GM06990 (cell line): Measurements from ENCODE around the gene ACSBG1.

ENCODE experiments used
- DNase-seq: peaks from one replicate; pipeline ENCODE4 v3.0.0-alpha.2; 2011; ENCODE audit not compliant: insufficient read length; ENCODE audit errors: extremely low read depth
- H3K27me3 ChIP-seq: replicated peaks from 2 replicates; pipeline ENCODE4 v1.6.0; 2011; ENCODE audit warnings: low read length; ENCODE audit not compliant: control insufficient read depth, insufficient read depth
- H3K36me3 ChIP-seq: 2 replicates; pipeline ENCODE4 v1.5.1; 2011; ENCODE audit warnings: low read length; ENCODE audit not compliant: control insufficient read depth, insufficient read depth
- H3K4me3 ChIP-seq: replicated peaks from 2 replicates; pipeline ENCODE4 v1.5.1; 2011; ENCODE audit warnings: low read depth, mild to moderate bottlenecking, control low read depth, low read length
- TF ChIP-seq, protein P1 (sequence below): IDR thresholded peaks from 2 replicates; pipeline ENCODE4 v1.5.1; 2011; ENCODE audit warnings: low read length, control low read depth, mild to moderate bottlenecking, inconsistent platforms; ENCODE audit not compliant: insufficient read depth, poor library complexity, severe bottlenecking

The ACSBG1 gene

DNA sequence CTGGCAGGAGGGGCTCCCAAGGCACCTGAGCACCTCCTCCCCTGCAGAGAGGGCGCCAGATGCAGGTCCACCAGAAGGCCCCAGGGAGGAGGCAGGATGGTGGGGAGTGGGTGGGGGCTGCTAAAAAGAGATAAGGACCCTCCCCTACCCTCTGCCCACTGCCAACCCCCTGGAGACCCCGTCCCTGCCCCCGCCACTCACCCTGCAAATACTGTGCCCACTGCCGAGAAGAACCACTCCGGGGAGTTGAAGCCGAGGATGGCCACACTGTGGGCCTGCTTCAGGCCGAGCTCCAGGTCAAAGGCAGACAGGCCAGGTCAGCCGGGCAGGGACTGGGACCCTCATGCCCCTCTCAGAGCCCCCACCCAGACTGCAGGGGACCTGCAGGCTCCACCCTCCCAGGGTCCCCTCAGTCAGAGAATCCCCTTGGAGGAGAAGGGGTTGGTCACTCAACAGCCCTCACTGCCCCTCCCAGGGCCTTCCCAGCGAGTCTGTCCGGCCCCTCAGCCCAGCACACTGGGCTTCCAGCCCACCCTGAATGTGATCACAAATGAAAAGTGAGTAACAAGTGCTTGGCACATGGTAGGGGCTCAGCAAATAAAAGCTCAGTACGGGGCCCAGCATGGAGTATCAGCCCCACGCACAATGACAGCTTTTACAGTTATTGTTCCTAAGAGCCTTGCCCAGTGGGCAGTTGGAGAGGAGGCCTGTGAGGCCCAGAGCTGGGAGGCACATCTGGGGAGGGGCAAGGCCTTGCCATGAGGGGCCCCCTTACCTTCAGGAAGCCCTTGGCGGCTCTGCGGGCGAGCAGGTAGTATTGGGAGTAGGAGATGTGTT lies 40.4 kb downstream of the ACSBG1 start:
- Histone ChIP-seq H3K4me3 (no peak overlapping the region), H3K36me3 (no peaks in the 10 kb centered on the region), H3K27me3 (no peaks in the 10 kb centered on the region)
- TF ChIP-seq, protein P1, sequence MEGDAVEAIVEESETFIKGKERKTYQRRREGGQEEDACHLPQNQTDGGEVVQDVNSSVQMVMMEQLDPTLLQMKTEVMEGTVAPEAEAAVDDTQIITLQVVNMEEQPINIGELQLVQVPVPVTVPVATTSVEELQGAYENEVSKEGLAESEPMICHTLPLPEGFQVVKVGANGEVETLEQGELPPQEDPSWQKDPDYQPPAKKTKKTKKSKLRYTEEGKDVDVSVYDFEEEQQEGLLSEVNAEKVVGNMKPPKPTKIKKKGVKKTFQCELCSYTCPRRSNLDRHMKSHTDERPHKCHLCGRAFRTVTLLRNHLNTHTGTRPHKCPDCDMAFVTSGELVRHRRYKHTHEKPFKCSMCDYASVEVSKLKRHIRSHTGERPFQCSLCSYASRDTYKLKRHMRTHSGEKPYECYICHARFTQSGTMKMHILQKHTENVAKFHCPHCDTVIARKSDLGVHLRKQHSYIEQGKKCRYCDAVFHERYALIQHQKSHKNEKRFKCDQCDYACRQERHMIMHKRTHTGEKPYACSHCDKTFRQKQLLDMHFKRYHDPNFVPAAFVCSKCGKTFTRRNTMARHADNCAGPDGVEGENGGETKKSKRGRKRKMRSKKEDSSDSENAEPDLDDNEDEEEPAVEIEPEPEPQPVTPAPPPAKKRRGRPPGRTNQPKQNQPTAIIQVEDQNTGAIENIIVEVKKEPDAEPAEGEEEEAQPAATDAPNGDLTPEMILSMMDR, result no peak
- no peak for DNase-seq

- H3K4me3 ChIP-seq, result no peak overlapping the region
- TF ChIP-seq, protein P1, result no peak
- H3K27me3 ChIP-seq, result no peaks in the 10 kb centered on the region
- no peaks in the 10 kb centered on the region for H3K36me3 ChIP-seq
- no peak for DNase-seq
Measured at GRCh38 chr15:78192826-78193594, 41.4 kb downstream of the ACSBG1 start.

DNA sequence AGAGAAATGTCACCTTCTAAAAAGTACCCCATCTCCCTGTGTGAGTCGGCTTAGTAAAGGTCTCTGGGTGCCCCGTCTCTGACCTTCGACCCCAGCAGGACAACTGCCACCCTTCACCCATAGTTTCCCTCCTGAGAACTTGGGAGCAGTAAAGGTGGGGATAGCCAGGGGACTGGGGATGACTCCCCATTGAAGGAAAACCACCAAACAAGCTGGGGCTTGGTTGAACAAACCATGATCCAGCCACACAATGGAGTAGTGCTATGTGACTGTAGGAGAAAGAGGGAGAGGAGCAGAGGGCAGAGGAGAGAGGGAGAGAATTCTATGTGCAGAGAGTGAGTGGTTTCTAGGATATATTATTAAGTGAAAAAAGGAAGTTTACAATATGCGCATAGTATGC lies 51.5 kb downstream of the ACSBG1 start:
- no peaks in the 10 kb centered on the region for H3K27me3 ChIP-seq
- TF ChIP-seq, protein P1, result no peak
- no peak overlapping the region for H3K4me3 ChIP-seq
- no peak for DNase-seq
- no peaks in the 10 kb centered on the region for H3K36me3 ChIP-seq

DNA sequence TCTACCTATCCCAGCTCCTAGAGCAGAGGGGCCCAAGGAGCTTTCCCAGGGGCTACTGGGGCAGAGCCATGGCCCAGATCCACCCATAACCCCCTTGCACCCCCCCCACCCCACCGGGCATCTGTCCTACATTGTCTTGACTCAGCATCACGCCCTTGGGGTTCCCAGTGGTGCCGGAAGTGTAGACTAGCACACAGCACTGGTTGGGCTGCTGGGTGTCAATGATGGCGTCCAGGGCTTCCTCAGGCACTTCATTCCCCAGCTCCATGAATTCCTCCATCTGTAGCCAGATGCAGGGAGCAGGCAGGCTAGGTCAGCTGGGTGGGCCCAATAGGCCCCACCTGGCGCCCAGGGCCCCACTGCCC lies 52.0 kb downstream of the ACSBG1 start:
- H3K27me3 ChIP-seq, result no peaks in the 10 kb centered on the region
- TF ChIP-seq, protein P1, result no peak

DNA sequence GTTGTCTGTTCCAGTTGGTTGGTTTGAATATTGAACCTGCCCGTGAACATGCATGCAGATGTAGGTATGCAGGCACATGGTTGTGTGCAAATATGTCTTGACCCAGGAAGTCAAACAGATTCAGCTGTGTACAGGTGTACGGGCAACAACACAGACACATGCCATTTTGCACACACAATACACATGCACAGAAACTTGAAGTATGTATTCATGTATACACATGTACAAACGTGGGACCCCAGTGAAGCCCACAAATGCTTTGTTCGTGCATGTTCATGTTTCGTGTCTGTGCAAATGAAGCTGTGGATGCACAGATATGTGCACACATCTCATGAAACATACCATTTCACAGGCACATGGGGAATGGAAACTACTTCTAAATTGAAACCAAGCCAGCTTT lies 54.5 kb downstream of the ACSBG1 start:
- no peak for DNase-seq
- Histone ChIP-seq H3K36me3 (no peaks in the 10 kb centered on the region), H3K27me3 (no peaks in the 10 kb centered on the region), H3K4me3 (no peak overlapping the region)
- TF ChIP-seq, protein P1, result no peak

More for the DNA sequence above, 52.0 kb downstream of the ACSBG1 start:
- DNase-seq, result no peak
- Histone ChIP-seq H3K4me3 (no peak overlapping the region), H3K36me3 (no peaks in the 10 kb centered on the region)
